Natural killer cell treated with Interleukin-12 subunit alpha and Interleukin-12 subunit beta and Interleukin-15 and Interleukin-18, amount 100 ng/mL, for 72 hours (primary cell): ENCODE measurements around the gene ADGRG6. TPM values are rescaled to one million over a fixed set of nuclear protein-coding genes. Genes with fewer than 3 reads are reported as not detected.
"Not testable (repeated sequence)": the region's sequence is repeated elsewhere in the genome, so short reads cannot be mapped to it uniquely, and the experiment has no call there.

ENCODE experiments used
- ATAC-seq, 2 donors: fragments of 150-1000 bp; cut with Tn5 transposase in 1 of 2; sonication (Bioruptor Pico), chemical (Tn5 transposase) in 1 of 2; 2 replicates each; pipeline ENCODE4 v1.10.0; 2021
- DNase-seq: peaks from one replicate; pipeline ENCODE4 v3.0.0; 2022; ENCODE audit warnings: low spot score
- H3K27ac Mint-ChIP-seq, 2 donors: 1 replicate in 1 of 2; 2 replicates in 1 of 2; pipeline ENCODE4 v1.8.0; 2022; ENCODE audit warnings: mixed read lengths in 2 of 2, mild to moderate bottlenecking in 1 of 2, moderate library complexity in 1 of 2
- H3K27me3 Mint-ChIP-seq, 2 donors: 1 replicate in 1 of 2; 2 replicates in 1 of 2; pipeline ENCODE4 v1.8.0; 2022; ENCODE audit warnings: mixed read lengths in 2 of 2
- H3K36me3 Mint-ChIP-seq: one replicate; pipeline ENCODE4 v1.8.0; 2022; ENCODE audit warnings: mixed read lengths
- H3K4me1 Mint-ChIP-seq, 2 donors: 1 replicate in 1 of 2; 2 replicates in 1 of 2; pipeline ENCODE4 v1.8.0; 2022; ENCODE audit warnings: low read depth in 2 of 2, mixed read lengths in 2 of 2, mild to moderate bottlenecking in 1 of 2
- H3K4me3 Mint-ChIP-seq: one replicate; pipeline ENCODE4 v1.8.0; 2022; ENCODE audit warnings: mixed read lengths
- H3K9me3 Mint-ChIP-seq: 2 replicates; pipeline ENCODE4 v1.8.0; 2022; ENCODE audit warnings: mixed read lengths
- total RNA-seq, 2 donors: library from RNA; stranded (reverse); gene quantifications; one replicate each; pipeline ENCODE4 v1.2.3, GENCODE V29; 2022

ADGRG6 gene
- total RNA-seq, 2 donors from 2014 or later, result not detected

- Mint-ChIP-seq H3K36me3 (no peaks in the 10 kb centered on the region), H3K27me3 (no peaks in the 10 kb centered on the region), H3K9me3 (peaks cover 3% of the 10 kb centered on the region), H3K4me3 (no peak overlapping the region), H3K4me1 (no peaks in the 10 kb centered on the region), H3K27ac (no peak overlapping the region)
- no peak for ATAC-seq
- DNase-seq, result no peak
These were observed 22.2 kb upstream of the ADGRG6 start for GRCh38 chr6:142279350-142280180.

GRCh38 chr6:142280265-142280664 is 21.5 kb upstream of the ADGRG6 start:
- no peak overlapping the region for H3K27ac Mint-ChIP-seq
- ATAC-seq (no peak), DNase-seq (no peak)
- H3K27me3 Mint-ChIP-seq, result no peaks in the 10 kb centered on the region
- no peak overlapping the region for H3K4me3 Mint-ChIP-seq
- H3K9me3 Mint-ChIP-seq, result peaks cover 3% of the 10 kb centered on the region
- H3K4me1 Mint-ChIP-seq, result no peaks in the 10 kb centered on the region
- H3K36me3 Mint-ChIP-seq, result no peaks in the 10 kb centered on the region

GRCh38 chr6:142280927-142281326 is 20.9 kb upstream of the ADGRG6 start:
- no peaks in the 10 kb centered on the region for H3K36me3 Mint-ChIP-seq
- H3K27ac Mint-ChIP-seq, result no peak overlapping the region
- H3K4me3 Mint-ChIP-seq, result no peak overlapping the region
- H3K9me3 Mint-ChIP-seq, result peaks cover 3% of the 10 kb centered on the region
- no peaks in the 10 kb centered on the region for H3K27me3 Mint-ChIP-seq
- no peaks in the 10 kb centered on the region for H3K4me1 Mint-ChIP-seq
- DNase-seq (no peak), ATAC-seq (no peak)

- not testable (repeated sequence) for H3K9me3 Mint-ChIP-seq, ATAC-seq, H3K36me3 Mint-ChIP-seq, H3K27ac Mint-ChIP-seq, H3K4me3 Mint-ChIP-seq, H3K27me3 Mint-ChIP-seq, DNase-seq, H3K4me1 Mint-ChIP-seq
These were observed 18.7 kb upstream of the ADGRG6 start for GRCh38 chr6:142283138-142283537.

- Mint-ChIP-seq H3K9me3 (no peaks in the 10 kb centered on the region), H3K27me3 (no peaks in the 10 kb centered on the region), H3K27ac (no peak overlapping the region), H3K4me1 (no peaks in the 10 kb centered on the region), H3K4me3 (no peak overlapping the region), H3K36me3 (no peaks in the 10 kb centered on the region)
- no peak for DNase-seq
- ATAC-seq, result no peak
These were observed 17.4 kb upstream of the ADGRG6 start for GRCh38 chr6:142284419-142284818.

- Mint-ChIP-seq H3K36me3 (no peaks in the 10 kb centered on the region), H3K27me3 (no peaks in the 10 kb centered on the region), H3K27ac (no peak overlapping the region), H3K9me3 (no peaks in the 10 kb centered on the region), H3K4me3 (no peak overlapping the region), H3K4me1 (no peaks in the 10 kb centered on the region)
- no peak for ATAC-seq
- DNase-seq, result no peak
These were observed 16.3 kb upstream of the ADGRG6 start for GRCh38 chr6:142285235-142286087.

- no peak for ATAC-seq
- Mint-ChIP-seq H3K27me3 (no peaks in the 10 kb centered on the region), H3K9me3 (no peaks in the 10 kb centered on the region), H3K36me3 (no peaks in the 10 kb centered on the region), H3K27ac (no peak overlapping the region), H3K4me3 (no peak overlapping the region), H3K4me1 (no peaks in the 10 kb centered on the region)
- DNase-seq, result no peak
These were observed 15.8 kb upstream of the ADGRG6 start for GRCh38 chr6:142286088-142286409.

- no peak for ATAC-seq
- Mint-ChIP-seq H3K4me1 (no peaks in the 10 kb centered on the region), H3K9me3 (no peaks in the 10 kb centered on the region), H3K36me3 (no peaks in the 10 kb centered on the region), H3K4me3 (no peak overlapping the region), H3K27ac (no peak overlapping the region), H3K27me3 (peaks cover 4 to 6% of the 10 kb centered on the region in 2 donors)
- DNase-seq, result no peak
These were observed 12.1 kb upstream of the ADGRG6 start for GRCh38 chr6:142289687-142290086.

GRCh38 chr6:142290851-142291250 is 11.0 kb upstream of the ADGRG6 start:
- ATAC-seq (no peak), DNase-seq (no peak)
- H3K9me3 Mint-ChIP-seq, result no peaks in the 10 kb centered on the region
- H3K27me3 Mint-ChIP-seq, result peaks cover 9 to 12% of the 10 kb centered on the region in 2 donors
- no peaks in the 10 kb centered on the region for H3K36me3 Mint-ChIP-seq
- no peak overlapping the region for H3K4me3 Mint-ChIP-seq
- no peak overlapping the region for H3K27ac Mint-ChIP-seq
- H3K4me1 Mint-ChIP-seq, result no peaks in the 10 kb centered on the region

- DNase-seq (no peak), ATAC-seq (no peak)
- Mint-ChIP-seq H3K36me3 (no peaks in the 10 kb centered on the region), H3K27ac (no peak overlapping the region), H3K4me3 (no peak overlapping the region), H3K9me3 (no peaks in the 10 kb centered on the region), H3K4me1 (no peaks in the 10 kb centered on the region), H3K27me3 (peaks cover 9 to 12% of the 10 kb centered on the region in 2 donors)
These were observed 10.3 kb upstream of the ADGRG6 start for GRCh38 chr6:142291512-142291911.

- ATAC-seq (no peak), DNase-seq (no peak)
- Mint-ChIP-seq H3K4me3 (no peak overlapping the region), H3K27ac (no peak overlapping the region), H3K4me1 (no peaks in the 10 kb centered on the region), H3K36me3 (no peaks in the 10 kb centered on the region), H3K27me3 (peaks cover 9 to 12% of the 10 kb centered on the region in 2 donors), H3K9me3 (no peaks in the 10 kb centered on the region)
These were observed 9.5 kb upstream of the ADGRG6 start for GRCh38 chr6:142292166-142292924.

- Mint-ChIP-seq H3K27me3 (peaks cover 9 to 16% of the 10 kb centered on the region in 2 donors), H3K9me3 (no peaks in the 10 kb centered on the region), H3K4me1 (no peaks in the 10 kb centered on the region), H3K36me3 (no peaks in the 10 kb centered on the region), H3K27ac (no peak overlapping the region), H3K4me3 (no peak overlapping the region)
- ATAC-seq, result no peak
- no peak for DNase-seq
These were observed 8.7 kb upstream of the ADGRG6 start for GRCh38 chr6:142293121-142293520.

GRCh38 chr6:142294679-142295078 is 7.1 kb upstream of the ADGRG6 start:
- DNase-seq, result no peak
- ATAC-seq, result no peak
- peaks cover 9 to 18% of the 10 kb centered on the region in 2 donors for H3K27me3 Mint-ChIP-seq
- no peaks in the 10 kb centered on the region for H3K36me3 Mint-ChIP-seq
- H3K9me3 Mint-ChIP-seq, result no peaks in the 10 kb centered on the region
- no peaks in the 10 kb centered on the region for H3K4me1 Mint-ChIP-seq
- no peak overlapping the region for H3K4me3 Mint-ChIP-seq
- no peak overlapping the region for H3K27ac Mint-ChIP-seq
